Keratinocyte (primary cell): ENCODE results near the gene NID2.

Experiments used
- CTCF ChIP-seq, 3 experiments: IDR thresholded peaks in 1 of 3; conservative IDR thresholded peaks in 1 of 3; optimal IDR thresholded peaks in 1 of 3; 2 replicates in 2 of 3; 3 replicates in 1 of 3; pipeline versions ENCODE3 to v1.5.1; 2011; ENCODE audit warnings: low read length in 3 of 3, mild to moderate bottlenecking in 3 of 3, moderate library complexity in 2 of 3, control low read depth in 1 of 3, inconsistent platforms in 1 of 3; ENCODE audit not compliant: insufficient read depth in 2 of 3; ENCODE audit errors: extremely low read depth in 1 of 3
- EZH2 ChIP-seq: IDR thresholded peaks from one replicate; pipeline ENCODE4 v1.6.1; 2012; ENCODE audit warnings: inconsistent platforms, mild to moderate bottlenecking, low read length, moderate library complexity

- TF ChIP-seq CTCF (optimal IDR thresholded peaks at IDR 0.05 in 1 of 3, IDR thresholded peaks at IDR 0.05 in 1 of 3, conservative IDR thresholded peaks at IDR 0.05 in 1 of 3; ENCODE audit: extremely low read depth in 1 of 3, insufficient read depth in 2 of 3, low read length in 3 of 3) (no peak), EZH2 (no peak)
Measured at GRCh38 chr14:52058341-52058740, 10.5 kb downstream of the NID2 start.
